OCI-LY7 (cell line): Measurements from ENCODE around the gene SNAP29. TPM values are rescaled to one million over a fixed set of nuclear protein-coding genes. Genes with fewer than 3 reads are reported as not detected.

Source experiments
- BruUV-seq: library from RNA; stranded (reverse); fragments of 400-500 nt; replicated peaks from 2 replicates; lab custom pipeline; 2021; lab: Mats Ljungman, UMichigan
- CTCF ChIA-PET: fragments of 300-600 bp; sonication (Branson Sonifier 250); formaldehyde crosslinking; loops from one replicate; lab custom pipeline; 2022; ENCODE audit warnings: antibody characterized with exemption; ENCODE audit not compliant: unreplicated experiment; lab: Charles Lee
- POLR2A ChIA-PET: fragments of 300-600 bp; sonication (Branson Sonifier 250); formaldehyde crosslinking; loops from one replicate; lab custom pipeline; 2022; ENCODE audit warnings: antibody characterized with exemption; lab: Charles Lee
- DNase-seq: peaks from one replicate; pipeline ENCODE4 v3.0.0-alpha.2; 2015; ENCODE audit warnings: low spot score
- H2AFZ ChIP-seq: fragments of 200-600 bp; sonication (generic), shearing (Covaris generic); 2 replicates; pipeline ENCODE4 v1.6.1; 2014; ENCODE audit warnings: mild to moderate bottlenecking, antibody characterized with exemption, low read length, moderate library complexity
- H3K27ac ChIP-seq: fragments of 200-600 bp; sonication (generic); 2 replicates; pipeline ENCODE4 v1.5.1; 2014; ENCODE audit warnings: mixed run types, low read depth, mild to moderate bottlenecking, moderate library complexity, low read length, inconsistent platforms; ENCODE audit not compliant: poor library complexity, severe bottlenecking
- H3K36me3 ChIP-seq: fragments of 200-600 bp; sonication (generic); 2 replicates; pipeline ENCODE4 v1.6.1; 2014; ENCODE audit warnings: mild to moderate bottlenecking, antibody characterized with exemption, low read length, moderate library complexity, mixed read lengths; ENCODE audit not compliant: insufficient read depth
- H3K4me1 ChIP-seq: fragments of 200-600 bp; sonication (generic); 2 replicates; pipeline ENCODE4 v1.5.1; 2014; ENCODE audit warnings: mild to moderate bottlenecking, low read length; ENCODE audit not compliant: insufficient read depth, poor library complexity, severe bottlenecking
- H3K4me2 ChIP-seq: fragments of 200-600 bp; sonication (generic); 2 replicates; pipeline ENCODE4 v1.6.1; 2014; ENCODE audit warnings: mild to moderate bottlenecking, low read length
- H3K4me3 ChIP-seq: fragments of 200-600 bp; sonication (generic); 2 replicates; pipeline ENCODE4 v1.5.1; 2014; ENCODE audit warnings: mild to moderate bottlenecking, low read depth, low read length; ENCODE audit not compliant: poor library complexity, severe bottlenecking
- H3K79me2 ChIP-seq: fragments of 200-600 bp; sonication (generic); 2 replicates; pipeline ENCODE4 v1.6.1; 2016; ENCODE audit warnings: low read depth, mild to moderate bottlenecking, low read length, moderate library complexity, mixed read lengths; ENCODE audit not compliant: insufficient read depth
- H3K9me2 ChIP-seq: fragments of 200-600 bp; sonication (generic); 2 replicates; pipeline ENCODE4 v1.6.1; 2016; ENCODE audit warnings: mild to moderate bottlenecking, low read length, mixed read lengths; ENCODE audit not compliant: insufficient read depth
- H3K9me3 ChIP-seq: fragments of 200-600 bp; sonication (generic); 2 replicates; pipeline ENCODE4 v1.6.1; 2014; ENCODE audit warnings: mild to moderate bottlenecking, mixed run types, low read length, mixed read lengths
- H4K20me1 ChIP-seq: fragments of 200-600 bp; sonication (generic); 2 replicates; pipeline ENCODE4 v1.6.1; 2014; ENCODE audit warnings: mild to moderate bottlenecking, antibody characterized with exemption, low read length, moderate library complexity, mixed read lengths; ENCODE audit not compliant: insufficient read depth
- EZH2phosphoT487 ChIP-seq: fragments of 200-600 bp; sonication (generic); IDR thresholded peaks from 2 replicates; pipeline ENCODE4 v1.6.1; 2018; ENCODE audit warnings: low read depth, borderline replicate concordance, mild to moderate bottlenecking, mixed run types, antibody characterized with exemption, low read length, moderate library complexity, mixed read lengths
- intact Hi-C: fragments of 100-400 bp; cut with micrococcal nuclease; formaldehyde crosslinking; loops from one replicate; pipeline ENCODE4 v1.10.0; 2022; ENCODE audit not compliant: unreplicated experiment
- total RNA-seq, 2 experiments: library from RNA; depleted of rRNA in 1 of 2; stranded (reverse); fragments of >200 nt in 1 of 2; shearing (Covaris generic) in 1 of 2; gene quantifications; 2 replicates each; pipeline ENCODE4 v1.2.3, GENCODE V29; 2014 to 2022
- TF ChIP-seq, protein P1 (sequence below): fragments of 200-600 bp; sonication (generic); conservative IDR thresholded peaks from 2 replicates; pipeline ENCODE4 v1.5.1; 2014; ENCODE audit warnings: mild to moderate bottlenecking, antibody characterized with exemption, low read length, moderate library complexity, mixed read lengths

The SNAP29 gene
- total RNA-seq, 2 experiments from 2014 or later = 12.7 to 26.9 TPM

DNA sequence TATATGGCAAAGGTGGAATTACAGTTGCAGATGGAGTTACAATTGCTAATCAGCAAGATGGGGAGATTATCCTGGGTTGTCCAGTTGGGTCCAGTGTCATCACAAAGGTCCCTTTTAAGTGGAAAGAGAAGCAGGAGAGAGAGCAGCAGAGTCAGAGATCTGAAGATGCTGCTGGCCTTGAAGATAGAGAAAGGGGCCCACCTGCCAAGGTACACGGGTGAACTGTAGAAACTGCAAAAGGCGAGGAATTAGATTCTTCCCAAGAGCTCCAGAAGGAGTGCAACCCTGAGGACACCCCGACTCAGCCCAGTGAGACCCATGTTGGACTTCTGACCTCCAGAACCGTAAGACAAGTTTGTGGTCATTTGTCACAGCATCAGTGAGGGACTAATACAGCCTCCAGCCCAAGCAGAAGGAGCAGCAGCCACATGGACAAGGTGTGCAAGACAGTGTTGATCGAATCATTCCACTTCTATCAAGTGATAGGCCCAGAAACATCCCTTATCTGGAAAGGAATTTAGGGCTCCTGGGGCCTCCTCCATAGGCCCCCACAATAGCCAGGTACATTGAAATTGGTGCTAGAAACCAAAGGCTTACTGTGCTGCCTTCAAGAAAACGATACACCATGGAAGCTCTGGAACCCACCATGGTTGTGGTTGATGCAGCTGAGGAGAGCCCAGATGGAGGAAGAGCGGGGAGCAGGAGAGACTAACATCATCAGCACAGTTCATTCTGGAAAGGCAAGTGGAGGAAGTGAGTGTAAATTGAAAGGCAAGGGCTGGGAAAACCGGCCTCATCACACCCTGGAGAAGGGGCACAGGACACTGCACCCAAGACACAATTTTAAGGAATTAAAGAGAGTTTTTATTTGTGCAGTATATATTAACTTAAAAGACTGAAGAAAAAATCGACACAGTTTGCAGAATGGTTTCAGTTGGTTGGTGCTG lies 23.3 kb downstream of the SNAP29 start:
- H3K9me2 ChIP-seq = no peaks in the 10 kb centered on the region
- DNase-seq = no peak
- no peaks in the 10 kb centered on the region for H3K9me3 ChIP-seq
- BruUV-seq = no TSS peak
- H3K79me2 ChIP-seq = no peaks in the 10 kb centered on the region
- no peak for TF ChIP-seq EZH2phosphoT487
- TF ChIP-seq, protein P1, sequence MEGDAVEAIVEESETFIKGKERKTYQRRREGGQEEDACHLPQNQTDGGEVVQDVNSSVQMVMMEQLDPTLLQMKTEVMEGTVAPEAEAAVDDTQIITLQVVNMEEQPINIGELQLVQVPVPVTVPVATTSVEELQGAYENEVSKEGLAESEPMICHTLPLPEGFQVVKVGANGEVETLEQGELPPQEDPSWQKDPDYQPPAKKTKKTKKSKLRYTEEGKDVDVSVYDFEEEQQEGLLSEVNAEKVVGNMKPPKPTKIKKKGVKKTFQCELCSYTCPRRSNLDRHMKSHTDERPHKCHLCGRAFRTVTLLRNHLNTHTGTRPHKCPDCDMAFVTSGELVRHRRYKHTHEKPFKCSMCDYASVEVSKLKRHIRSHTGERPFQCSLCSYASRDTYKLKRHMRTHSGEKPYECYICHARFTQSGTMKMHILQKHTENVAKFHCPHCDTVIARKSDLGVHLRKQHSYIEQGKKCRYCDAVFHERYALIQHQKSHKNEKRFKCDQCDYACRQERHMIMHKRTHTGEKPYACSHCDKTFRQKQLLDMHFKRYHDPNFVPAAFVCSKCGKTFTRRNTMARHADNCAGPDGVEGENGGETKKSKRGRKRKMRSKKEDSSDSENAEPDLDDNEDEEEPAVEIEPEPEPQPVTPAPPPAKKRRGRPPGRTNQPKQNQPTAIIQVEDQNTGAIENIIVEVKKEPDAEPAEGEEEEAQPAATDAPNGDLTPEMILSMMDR = no peak
- no peaks in the 10 kb centered on the region for H3K4me1 ChIP-seq
- intact Hi-C loops = no loop called here
- no peak overlapping the region for H3K27ac ChIP-seq
- H3K36me3 ChIP-seq = peaks cover 33% of the 10 kb centered on the region; the same call in 1 of the 2 replicates
- no peaks in the 10 kb centered on the region for H4K20me1 ChIP-seq
- no peak overlapping the region for H3K4me3 ChIP-seq
- no peak overlapping the region for H3K4me2 ChIP-seq
- ChIA-PET CTCF (no interaction called here), POLR2A (no interaction called here)
- no peak overlapping the region for H2AFZ ChIP-seq

GRCh38 chr22:20882855-20883254 lies 24.0 kb downstream of the SNAP29 start:
- Histone ChIP-seq H3K27ac (no peak overlapping the region), H3K9me2 (no peaks in the 10 kb centered on the region), H3K9me3 (no peaks in the 10 kb centered on the region), H3K79me2 (no peaks in the 10 kb centered on the region), H3K4me1 (no peaks in the 10 kb centered on the region), H3K4me2 (no peak overlapping the region), H4K20me1 (no peaks in the 10 kb centered on the region), H3K4me3 (no peak overlapping the region), H2AFZ (no peak overlapping the region), H3K36me3 (peaks cover 40% of the 10 kb centered on the region; the same call in 1 of the 2 replicates)
- BruUV-seq = no TSS peak
- POLR2A ChIA-PET = no interaction called here
- intact Hi-C loops = no loop called here
- no peak for DNase-seq
- no peak for TF ChIP-seq EZH2phosphoT487
- TF ChIP-seq, protein P1 = no peak
- CTCF ChIA-PET = no interaction called here

DNA sequence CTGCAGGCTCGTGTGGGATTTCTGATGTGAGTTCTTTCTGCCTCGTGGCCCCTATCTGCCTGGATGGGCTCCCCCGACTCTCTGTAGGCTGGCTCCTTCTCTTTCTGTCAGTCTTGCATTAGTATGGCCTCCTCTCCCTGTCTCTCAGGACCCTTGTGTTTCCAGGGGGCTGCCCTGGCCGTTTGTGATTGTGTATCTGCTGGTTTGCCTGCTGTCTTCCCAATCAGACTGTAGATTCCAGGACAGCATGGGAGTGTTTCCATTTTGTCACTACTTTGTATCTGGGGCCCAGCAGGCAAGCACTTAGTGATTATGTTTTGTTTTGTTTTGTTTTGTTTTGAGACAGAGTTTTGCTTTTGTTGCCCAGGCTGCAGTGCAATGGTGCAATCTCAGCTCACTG lies 25.6 kb downstream of the SNAP29 start:
- H4K20me1 ChIP-seq = no peaks in the 10 kb centered on the region
- H3K9me3 ChIP-seq = no peaks in the 10 kb centered on the region
- H3K4me2 ChIP-seq = no peak overlapping the region
- ChIA-PET CTCF (no interaction called here), POLR2A (no interaction called here)
- TF ChIP-seq, protein P1 = no peak
- no peak for TF ChIP-seq EZH2phosphoT487
- H3K79me2 ChIP-seq = no peaks in the 10 kb centered on the region
- no peak overlapping the region for H2AFZ ChIP-seq
- DNase-seq = no peak
- H3K4me3 ChIP-seq = no peak overlapping the region
- H3K4me1 ChIP-seq = no peaks in the 10 kb centered on the region
- intact Hi-C loops = no loop called here
- peaks cover 56% of the 10 kb centered on the region for H3K36me3 ChIP-seq
- BruUV-seq = no TSS peak
- H3K27ac ChIP-seq = no peak overlapping the region
- H3K9me2 ChIP-seq = no peaks in the 10 kb centered on the region
